H1 (cell line): ENCODE data around the gene PRR27. TPM values are rescaled to one million over a fixed set of nuclear protein-coding genes. Genes with fewer than 3 reads are reported as not detected.

Source experiments
- CTCF ChIA-PET: fragments of 300-600 bp; sonication (Branson Sonifier 250); formaldehyde crosslinking; loops from one replicate; lab custom pipeline; 2021; ENCODE audit not compliant: partially characterized antibody; lab: Charles Lee
- POLR2A ChIA-PET: fragments of 300-600 bp; sonication (Branson Sonifier 250); formaldehyde crosslinking; loops from one replicate; lab custom pipeline; 2021; ENCODE audit warnings: inconsistent platforms; ENCODE audit not compliant: partially characterized antibody; lab: Charles Lee
- DNase-seq, 2 experiments: peaks; one replicate each; pipeline versions ENCODE4 v3.0.0 to v3.0.0-alpha.2; 2010 to 2022; ENCODE audit warnings: low spot score in 2 of 2, low read depth in 1 of 2, mixed read lengths in 1 of 2
- FAIRE-seq: peaks from 2 replicates; lab custom pipeline; 2011; peaks lifted over from hg19 to GRCh38; lab: Jason Lieb, UNC
- H2AFZ ChIP-seq: 2 replicates; pipeline ENCODE4 v1.8.1; 2012; ENCODE audit warnings: low read length, inconsistent platforms
- H2AK5ac ChIP-seq: 2 replicates; pipeline ENCODE4 v1.6.1; 2013; ENCODE audit warnings: low read depth, low read length
- H2BK120ac ChIP-seq: replicated peaks from 2 replicates; pipeline ENCODE3; 2013; ENCODE audit warnings: low read depth, low read length, inconsistent platforms
- H2BK12ac ChIP-seq: 2 replicates; pipeline ENCODE4 v1.6.1; 2013; ENCODE audit warnings: low read depth, low read length
- H2BK15ac ChIP-seq: 2 replicates; pipeline ENCODE4 v1.6.1; 2013; ENCODE audit warnings: low read length
- H2BK20ac ChIP-seq: 2 replicates; pipeline ENCODE4 v1.6.1; 2013; ENCODE audit warnings: low read length
- H2BK5ac ChIP-seq: 2 replicates; pipeline ENCODE4 v1.6.1; 2013; ENCODE audit warnings: low read depth, low read length
- H3K14ac ChIP-seq: 2 replicates; pipeline ENCODE4 v1.6.1; 2013; ENCODE audit warnings: inconsistent platforms; ENCODE audit not compliant: insufficient read length
- H3K18ac ChIP-seq: 2 replicates; pipeline ENCODE4 v1.6.1; 2013; ENCODE audit warnings: low read length; ENCODE audit errors: extremely low read depth
- H3K23ac ChIP-seq: 2 replicates; pipeline ENCODE4 v1.6.1; 2013; ENCODE audit warnings: inconsistent platforms; ENCODE audit not compliant: insufficient read length
- H3K23me2 ChIP-seq: 2 replicates; pipeline ENCODE4 v1.6.1; 2013; ENCODE audit warnings: low read depth, low read length
- H3K27ac ChIP-seq: 2 replicates; pipeline ENCODE4 v1.6.1; 2011; ENCODE audit warnings: low read depth, low read length, inconsistent platforms
- H3K27me3 ChIP-seq, 4 experiments: replicated peaks in 1 of 4; 1 replicate in 1 of 4; 2 replicates in 3 of 4; pipeline versions ENCODE4 v1.6.1 to v1.8.1; 2011 to 2013; ENCODE audit warnings: low read length in 3 of 4, mild to moderate bottlenecking in 3 of 4, inconsistent platforms in 2 of 4, mixed read lengths in 2 of 4, moderate library complexity in 1 of 4; ENCODE audit not compliant: control insufficient read depth in 3 of 4, insufficient read depth in 3 of 4; ENCODE audit errors: extremely low read depth in 1 of 4
- H3K36me3 ChIP-seq, 4 experiments: 2 replicates each; pipeline versions ENCODE4 v1.6.1 to v1.8.1; 2011 to 2013; ENCODE audit warnings: mild to moderate bottlenecking in 4 of 4, low read length in 3 of 4, moderate library complexity in 2 of 4, control low read depth in 1 of 4, inconsistent platforms in 1 of 4; ENCODE audit not compliant: insufficient read depth in 4 of 4, control insufficient read depth in 2 of 4
- H3K4ac ChIP-seq: replicated peaks from 2 replicates; pipeline ENCODE3; 2013; ENCODE audit warnings: low read length, low read depth, mixed read lengths, inconsistent platforms; ENCODE audit not compliant: insufficient read length
- H3K4me1 ChIP-seq, 4 experiments: replicated peaks in 1 of 4; 1 replicate in 1 of 4; 2 replicates in 3 of 4; pipeline versions ENCODE4 v1.6.1 to v1.8.1; 2011 to 2013; ENCODE audit warnings: low read length in 3 of 4, inconsistent platforms in 2 of 4, mixed read lengths in 1 of 4; ENCODE audit not compliant: insufficient read depth in 4 of 4, control insufficient read depth in 3 of 4
- H3K4me2 ChIP-seq, 2 experiments: 2 replicates each; pipeline versions ENCODE4 v1.6.1 to v1.8.1; 2011 to 2013; ENCODE audit warnings: low read depth in 2 of 2, low read length in 2 of 2, control low read depth in 1 of 2, inconsistent platforms in 1 of 2, mild to moderate bottlenecking in 1 of 2; ENCODE audit not compliant: insufficient read depth in 1 of 2
- H3K4me3 ChIP-seq, 4 experiments: fragments of 200-600, 300-600 bp in 1 of 4; sonication (generic), shearing (Covaris generic), sonication (Bioruptor Twin) in 1 of 4; 2 replicates each; pipeline versions ENCODE4 v1.5.1 to v1.8.1; 2011 to 2016; ENCODE audit warnings: low read length in 4 of 4, low read depth in 3 of 4, control low read depth in 2 of 4, inconsistent platforms in 2 of 4, mild to moderate bottlenecking in 2 of 4, mixed read lengths in 1 of 4, moderate library complexity in 1 of 4; ENCODE audit not compliant: insufficient read depth in 2 of 4; ENCODE audit errors: extremely low read depth in 1 of 4
- H3K56ac ChIP-seq: replicated peaks from 2 replicates; pipeline ENCODE3; 2013; ENCODE audit warnings: low read depth, mild to moderate bottlenecking, mixed read lengths, low read length, inconsistent platforms; ENCODE audit not compliant: insufficient read length
- H3K79me1 ChIP-seq: 2 replicates; pipeline ENCODE4 v1.6.1; 2013; ENCODE audit warnings: low read depth, low read length, control low read depth
- H3K79me2 ChIP-seq, 2 experiments: 2 replicates each; pipeline versions ENCODE4 v1.6.1 to v1.8.1; 2012 to 2013; ENCODE audit warnings: low read length in 2 of 2, mild to moderate bottlenecking in 2 of 2, inconsistent platforms in 1 of 2; ENCODE audit not compliant: insufficient read depth in 2 of 2, control insufficient read depth in 1 of 2
- H3K9ac ChIP-seq, 4 experiments: replicated peaks in 1 of 4; 1 replicate in 1 of 4; 2 replicates in 3 of 4; pipeline versions ENCODE4 v1.6.1 to v1.8.1; 2011 to 2013; ENCODE audit warnings: low read depth in 3 of 4, low read length in 3 of 4, control low read depth in 2 of 4, mild to moderate bottlenecking in 2 of 4, moderate library complexity in 2 of 4, inconsistent platforms in 1 of 4; ENCODE audit errors: extremely low read depth in 1 of 4
- H3K9me3 ChIP-seq, 2 experiments: 2 replicates each; pipeline versions ENCODE4 v1.6.1 to v1.8.1; 2012 to 2013; ENCODE audit warnings: mild to moderate bottlenecking in 2 of 2, moderate library complexity in 2 of 2, control low read depth in 1 of 2, inconsistent platforms in 1 of 2, low read depth in 1 of 2, low read length in 1 of 2, mixed read lengths in 1 of 2; ENCODE audit not compliant: insufficient read depth in 2 of 2
- H4K20me1 ChIP-seq, 2 experiments: replicated peaks in 1 of 2; 2 replicates each; pipeline versions ENCODE3 to v1.8.1; 2011 to 2013; ENCODE audit warnings: inconsistent platforms in 2 of 2, low read length in 2 of 2, mild to moderate bottlenecking in 1 of 2; ENCODE audit not compliant: insufficient read depth in 2 of 2, control insufficient read depth in 1 of 2
- H4K5ac ChIP-seq: 2 replicates; pipeline ENCODE4 v1.6.1; 2013; ENCODE audit warnings: low read length, low read depth, mixed read lengths, inconsistent platforms; ENCODE audit not compliant: insufficient read length
- H4K8ac ChIP-seq: 2 replicates; pipeline ENCODE4 v1.8.0; 2013; ENCODE audit warnings: mild to moderate bottlenecking, moderate library complexity, low read length, inconsistent platforms; ENCODE audit not compliant: insufficient read depth; ENCODE audit errors: extremely low read depth
- H4K91ac ChIP-seq: replicated peaks from 2 replicates; pipeline ENCODE3; 2013; ENCODE audit warnings: low read length, mixed read lengths, inconsistent platforms; ENCODE audit not compliant: insufficient read length
- BACH1 ChIP-seq: IDR thresholded peaks from 2 replicates; pipeline ENCODE4 v1.6.1; 2012; ENCODE audit warnings: low read length, improper control_type of control experiment
- BRCA1 ChIP-seq: IDR thresholded peaks from 2 replicates; pipeline ENCODE4 v1.6.1; 2012; ENCODE audit warnings: low read depth, low read length, improper control_type of control experiment
- CBX5 ChIP-seq: fragments of 300-800, 300-1000 bp; sonication (generic); IDR thresholded peaks from 2 replicates; pipeline ENCODE4 v1.7.1; 2016; ENCODE audit warnings: antibody characterized with exemption, low read length, low read depth
- E2F6 ChIP-seq: IDR thresholded peaks from 2 replicates; pipeline ENCODE4 v1.6.1; 2012; ENCODE audit warnings: inconsistent platforms
- EZH2 ChIP-seq: fragments of 200-600 bp; sonication (generic); IDR thresholded peaks from 2 replicates; pipeline ENCODE4 v1.7.1; 2012; ENCODE audit warnings: low read depth, mild to moderate bottlenecking, moderate library complexity, low read length, inconsistent platforms; ENCODE audit not compliant: severe bottlenecking
- HDAC6 ChIP-seq: IDR thresholded peaks from one replicate; pipeline ENCODE4 v1.7.1; 2012; ENCODE audit warnings: low read depth, mild to moderate bottlenecking, inconsistent platforms, low read length, moderate library complexity
- KDM1A ChIP-seq: fragments of 200-600, 300-600 bp; sonication (generic); IDR thresholded peaks from 2 replicates; pipeline ENCODE4 v1.7.1; 2016; ENCODE audit warnings: mild to moderate bottlenecking, low read length, borderline replicate concordance
- POU5F1 ChIP-seq: IDR thresholded peaks from 2 replicates; pipeline ENCODE4 v1.6.1; 2011; ENCODE audit warnings: low read depth, mild to moderate bottlenecking, low read length, moderate library complexity
- RXRA ChIP-seq: IDR thresholded peaks from 2 replicates; pipeline ENCODE4 v1.6.1; 2011; ENCODE audit warnings: low read depth, mild to moderate bottlenecking, low read length, moderate library complexity; ENCODE audit not compliant: insufficient read depth
- SP2 ChIP-seq: IDR thresholded peaks from 2 replicates; pipeline ENCODE4 v1.6.1; 2012; ENCODE audit warnings: mild to moderate bottlenecking, low read length, inconsistent platforms
- SUZ12 ChIP-seq: fragments of 200-600 bp; sonication (generic); IDR thresholded peaks from 2 replicates; pipeline ENCODE4 v1.6.1; 2012; ENCODE audit warnings: mild to moderate bottlenecking, inconsistent platforms, low read length, moderate library complexity, mixed read lengths
- TAF1 ChIP-seq: IDR thresholded peaks from 2 replicates; pipeline ENCODE4 v1.6.1; 2011; ENCODE audit warnings: mild to moderate bottlenecking, low read depth, low read length
- WGBS, 2 experiments: shearing (Covaris generic) in 1 of 2; methylation state at CpG; one replicate each; pipeline versions ENCODE4 v1.1.6 to v1.1.7; 2013 to 2015; ENCODE audit warnings: low lambda C conversion rate in 2 of 2, mixed read lengths in 2 of 2, inconsistent platforms in 1 of 2, low coverage in 1 of 2, missing lambda C conversion rate in 1 of 2; ENCODE audit not compliant: insufficient replicate concordance in 2 of 2, insufficient coverage in 1 of 2, insufficient read length in 1 of 2; ENCODE audit errors: extremely low coverage in 1 of 2, missing lambda C conversion rate in 1 of 2; 5-methylcytosine and 5-hydroxymethylcytosine counted together
- polyA plus RNA-seq, 7 experiments: library from polyadenylated mRNA; depleted of rRNA in 3 of 7; stranded (reverse) in 5 of 7; unstranded in 2 of 7; fragments of >200 nt in 5 of 7; fragments of 200-250 nt in 2 of 7; gene quantifications; 1 replicate in 5 of 7; 2 replicates in 1 of 7; 4 replicates in 1 of 7; pipeline versions ENCODE4 v1.2.1 to v1.2.3, GENCODE V29; 2011 to 2013; ENCODE audit warnings: missing spikeins in 2 of 7, mixed read lengths in 2 of 7
- total RNA-seq: library from RNA; stranded (reverse); fragmentation: NEBNext Ultra II Directional; extraction: Animal tissue kit (Norgen Biotek cat#: 25700); gene quantifications from 2 replicates; pipeline ENCODE4 v1.2.1, GENCODE V29; 2021

PRR27 gene
- total and polyA plus RNA-seq, 2 of the 8 experiments (the other 6 are each of a cell fraction or from before 2014, with no cell fraction given): not detected

GRCh38 chr4:70182517-70183167 is 28.6 kb downstream of the PRR27 start:
- Histone ChIP-seq H3K9me3 (no peaks in the 10 kb centered on the region), H2BK5ac (no peak overlapping the region), H3K9ac (no peak overlapping the region), H3K23ac (no peak overlapping the region), H3K23me2 (peaks cover 4% of the 10 kb centered on the region; the same call in 1 of the 2 replicates), H2BK15ac (no peak overlapping the region), H3K27ac (no peak overlapping the region), H3K36me3 (no peaks in the 10 kb centered on the region), H2AK5ac (no peak overlapping the region), H3K79me1 (no peaks in the 10 kb centered on the region), H3K4me3 (no peak overlapping the region), H3K79me2 (no peaks in the 10 kb centered on the region), H4K8ac (no peak overlapping the region), H3K14ac (no peak overlapping the region), H3K56ac (no peak overlapping the region), H3K4ac (no peak overlapping the region), H2AFZ (peak overlapping the region; percentile 63; the same call in 1 of the 2 replicates), H3K18ac (no peak overlapping the region), H4K91ac (no peak overlapping the region), H4K5ac (no peak overlapping the region), H2BK20ac (no peak overlapping the region), H3K4me2 (no peak overlapping the region), H4K20me1 (no peaks in the 10 kb centered on the region), H2BK120ac (no peak overlapping the region), H3K4me1 (no peaks in the 10 kb centered on the region), H3K27me3 (no peaks in the 10 kb centered on the region), H2BK12ac (no peak overlapping the region)
- CTCF ChIA-PET: interaction anchor here (0.6 to 3.3 kb wide), 21 partner anchors 10 to 1954 kb away, joined by 3 to 13 read pairs (median 4); partner anchors contain the start of gene ODAM
- TF ChIP-seq E2F6: no peak
- no peak for TF ChIP-seq BACH1
- no peak for TF ChIP-seq HDAC6
- TF ChIP-seq SUZ12: no peak
- no peak for TF ChIP-seq BRCA1
- no peak for TF ChIP-seq RXRA
- TF ChIP-seq POU5F1: no peak
- TF ChIP-seq KDM1A: no peak
- no peak for TF ChIP-seq SP2
- TF ChIP-seq TAF1: no peak
- TF ChIP-seq CBX5: no peak
- TF ChIP-seq EZH2: no peak
- 83% methylated on average over 2 of the region's 2 CpGs; no CpG with 5 or more reads in 1 of the 2 experiments for WGBS, 2 experiments
- POLR2A ChIA-PET: no interaction called here
- FAIRE-seq: no peak
- no peak for DNase-seq
